ENCODE results near the gene PTGDS.

PTGDS gene

DNA sequence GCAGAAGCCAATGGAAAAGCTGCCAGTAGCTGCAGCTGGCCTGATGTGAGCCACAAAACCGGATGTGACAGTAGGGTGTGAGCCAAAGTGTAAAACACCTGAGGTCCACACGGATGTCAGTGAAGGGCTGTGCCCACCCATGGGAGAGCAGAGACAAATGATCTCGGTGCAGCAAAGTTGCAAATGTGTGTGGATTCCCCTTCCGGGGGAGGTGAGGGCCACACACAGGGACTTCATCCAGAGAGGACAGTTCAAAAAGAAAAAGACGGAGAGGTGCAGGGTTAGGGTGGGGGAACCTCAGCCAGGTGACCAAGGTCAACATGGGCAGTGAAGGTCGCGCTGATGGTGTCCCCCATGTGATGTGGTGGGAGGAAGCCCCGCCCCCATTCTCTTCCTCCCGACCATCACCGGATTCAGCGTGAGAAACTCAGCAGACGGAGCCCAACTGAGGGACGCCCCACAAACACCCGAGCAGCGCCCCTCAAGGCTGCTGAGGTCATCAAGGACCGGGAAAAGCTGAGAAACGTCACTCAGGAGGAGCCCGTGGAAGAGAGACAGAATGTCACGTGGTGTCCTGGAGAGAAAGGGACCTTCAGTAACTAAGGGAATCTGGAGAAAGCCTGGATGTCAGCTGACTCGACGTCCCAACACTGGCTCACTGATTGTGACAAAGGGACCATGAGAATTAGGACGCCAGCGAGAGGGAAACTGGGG, 11.4 kb upstream of the PTGDS start:
- TF ChIP-seq, protein P1, sequence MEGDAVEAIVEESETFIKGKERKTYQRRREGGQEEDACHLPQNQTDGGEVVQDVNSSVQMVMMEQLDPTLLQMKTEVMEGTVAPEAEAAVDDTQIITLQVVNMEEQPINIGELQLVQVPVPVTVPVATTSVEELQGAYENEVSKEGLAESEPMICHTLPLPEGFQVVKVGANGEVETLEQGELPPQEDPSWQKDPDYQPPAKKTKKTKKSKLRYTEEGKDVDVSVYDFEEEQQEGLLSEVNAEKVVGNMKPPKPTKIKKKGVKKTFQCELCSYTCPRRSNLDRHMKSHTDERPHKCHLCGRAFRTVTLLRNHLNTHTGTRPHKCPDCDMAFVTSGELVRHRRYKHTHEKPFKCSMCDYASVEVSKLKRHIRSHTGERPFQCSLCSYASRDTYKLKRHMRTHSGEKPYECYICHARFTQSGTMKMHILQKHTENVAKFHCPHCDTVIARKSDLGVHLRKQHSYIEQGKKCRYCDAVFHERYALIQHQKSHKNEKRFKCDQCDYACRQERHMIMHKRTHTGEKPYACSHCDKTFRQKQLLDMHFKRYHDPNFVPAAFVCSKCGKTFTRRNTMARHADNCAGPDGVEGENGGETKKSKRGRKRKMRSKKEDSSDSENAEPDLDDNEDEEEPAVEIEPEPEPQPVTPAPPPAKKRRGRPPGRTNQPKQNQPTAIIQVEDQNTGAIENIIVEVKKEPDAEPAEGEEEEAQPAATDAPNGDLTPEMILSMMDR (IDR thresholded peaks at IDR 0.05; ENCODE audit: low read depth, low read length), result no peak
- DNase-seq (ENCODE audit: extremely low read depth, low read depth), result no peak

DNA sequence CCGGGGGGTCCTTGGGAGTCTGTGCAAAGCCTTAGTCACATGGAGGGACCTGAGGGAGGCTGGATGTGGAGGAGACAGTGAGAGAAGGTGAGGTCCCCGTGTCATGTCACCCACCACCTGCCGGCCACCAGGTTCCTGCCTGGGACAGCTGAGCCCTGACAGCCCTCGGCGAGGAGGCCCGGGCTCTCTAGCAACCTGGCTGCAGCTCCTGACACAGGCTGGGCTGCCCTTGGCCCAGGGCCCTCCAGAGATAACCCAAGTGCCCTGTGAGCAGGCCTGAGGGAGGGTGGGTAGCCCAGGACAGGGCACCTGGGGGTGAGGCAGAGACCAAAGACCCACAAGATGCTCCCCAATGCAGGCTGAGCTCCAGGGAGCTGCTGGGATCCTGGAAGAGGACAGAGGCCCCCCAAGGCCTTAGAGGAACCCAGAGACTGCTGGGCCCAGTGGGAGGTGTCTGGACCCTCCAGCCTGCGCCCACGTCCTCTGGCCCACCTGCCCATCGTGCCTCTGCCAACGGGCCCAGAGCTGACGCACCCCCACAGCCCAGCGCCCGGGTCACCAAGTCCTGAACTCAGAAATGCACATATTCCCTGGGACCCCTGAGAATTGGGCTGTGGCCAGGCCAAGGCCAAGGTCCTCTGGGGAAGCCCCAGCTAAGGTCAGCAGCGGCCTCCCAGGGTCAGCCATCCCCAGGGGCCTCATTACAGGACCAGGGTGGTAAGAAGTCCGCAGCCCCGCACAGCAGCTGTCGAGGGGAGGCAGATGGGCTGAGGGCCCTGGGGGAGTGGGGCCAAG, 8.8 kb upstream of the PTGDS start:
- TF ChIP-seq, protein P1 (IDR thresholded peaks at IDR 0.05; ENCODE audit: low read depth, low read length), result no peak
- no peak for DNase-seq (ENCODE audit: extremely low read depth, low read depth)

DNA sequence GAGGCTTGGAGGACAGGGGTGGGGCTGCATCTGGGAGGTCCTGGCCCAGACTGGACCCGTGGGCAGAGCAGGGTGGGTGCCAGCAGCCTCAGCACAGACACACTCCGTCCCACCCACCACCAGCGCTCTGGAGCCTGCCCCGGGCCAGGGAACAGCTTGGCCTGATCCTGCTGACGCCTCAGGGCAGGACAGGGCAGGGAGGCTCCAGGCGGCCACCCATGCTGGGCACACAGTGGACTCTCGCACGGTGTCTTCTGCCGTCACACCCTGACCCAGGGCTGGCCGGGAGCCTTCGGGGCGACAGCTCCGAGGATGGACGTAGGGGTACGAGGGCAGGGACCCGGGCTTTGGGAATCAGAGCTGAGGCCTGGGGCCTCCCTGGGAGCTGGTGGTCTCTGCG, 8.2 kb upstream of the PTGDS start:
- TF ChIP-seq, protein P1 (IDR thresholded peaks at IDR 0.05; ENCODE audit: low read depth, low read length), result no peak
- DNase-seq (ENCODE audit: extremely low read depth, low read depth), result no peak

DNA sequence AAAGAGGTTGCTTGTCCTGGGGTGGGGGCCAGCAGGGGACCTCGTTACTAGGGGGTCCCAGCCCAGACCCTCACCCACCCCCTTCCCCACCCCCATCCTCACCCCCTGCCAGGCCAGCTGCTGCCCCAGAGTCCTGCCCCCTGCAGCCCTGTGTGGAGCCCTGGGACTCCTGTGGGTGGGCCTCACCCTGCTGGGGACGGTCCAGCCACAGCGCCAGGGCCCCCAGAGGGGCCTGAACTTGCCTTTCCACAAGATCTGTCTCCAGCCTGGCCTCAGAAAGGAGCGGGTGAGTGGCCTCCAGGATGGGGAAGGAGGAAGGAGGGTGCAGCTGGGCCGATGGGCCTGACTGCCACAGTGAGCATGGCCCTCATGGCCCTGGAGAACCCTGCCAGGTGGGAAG, 7.5 kb upstream of the PTGDS start:
- TF ChIP-seq, protein P1 (IDR thresholded peaks at IDR 0.05; ENCODE audit: low read depth, low read length), result no peak

DNA sequence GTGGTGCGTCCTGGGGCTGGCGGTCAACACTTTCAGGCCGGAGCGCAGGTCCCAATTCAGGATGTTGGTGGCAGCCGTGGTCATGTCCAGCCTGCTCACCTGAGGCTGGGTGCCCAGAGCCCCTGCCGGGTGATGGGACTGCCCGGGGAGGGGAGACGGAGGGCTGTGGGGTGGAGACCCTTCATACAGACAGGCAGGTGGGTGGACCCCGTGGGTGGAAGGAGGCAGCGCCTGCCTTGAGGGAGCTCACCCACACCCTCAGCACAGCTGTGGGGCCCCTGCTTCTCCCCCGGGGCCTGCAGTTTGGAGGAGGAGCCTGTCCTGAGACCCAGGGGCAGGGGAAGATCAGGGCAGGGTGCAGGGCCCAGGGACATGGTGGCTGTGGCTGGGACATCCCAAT, 6.9 kb upstream of the PTGDS start:
- DNase-seq (ENCODE audit: extremely low read depth, low read depth), result no peak
- TF ChIP-seq, protein P1 (IDR thresholded peaks at IDR 0.05; ENCODE audit: low read depth, low read length), result no peak

More for the DNA sequence above, 7.5 kb upstream of the PTGDS start:
- no peak for DNase-seq (ENCODE audit: extremely low read depth, low read depth)

DNA sequence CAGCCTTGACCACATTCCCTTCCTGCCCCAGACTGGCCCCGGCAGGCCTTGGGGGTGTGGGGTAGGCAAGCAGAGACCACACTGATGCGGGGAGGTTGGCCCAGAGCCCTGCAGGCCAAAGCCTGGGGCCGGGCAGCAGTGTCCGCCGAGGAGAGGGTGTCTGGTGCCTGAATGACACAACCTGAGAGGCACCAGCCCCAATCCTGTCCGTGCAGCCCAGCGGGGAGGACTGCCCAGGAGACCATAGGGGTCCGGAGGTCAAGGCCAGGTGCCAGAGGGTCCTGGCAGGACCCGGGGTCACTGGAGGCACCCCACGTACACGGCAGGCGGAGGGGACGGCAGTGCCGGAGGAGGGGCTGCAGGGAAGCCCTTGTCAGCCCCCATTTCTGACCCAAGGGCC, 5.6 kb upstream of the PTGDS start:
- no peak for DNase-seq (ENCODE audit: extremely low read depth, low read depth)
- TF ChIP-seq, protein P1 (IDR thresholded peaks at IDR 0.05; ENCODE audit: low read depth, low read length), result no peak

DNA sequence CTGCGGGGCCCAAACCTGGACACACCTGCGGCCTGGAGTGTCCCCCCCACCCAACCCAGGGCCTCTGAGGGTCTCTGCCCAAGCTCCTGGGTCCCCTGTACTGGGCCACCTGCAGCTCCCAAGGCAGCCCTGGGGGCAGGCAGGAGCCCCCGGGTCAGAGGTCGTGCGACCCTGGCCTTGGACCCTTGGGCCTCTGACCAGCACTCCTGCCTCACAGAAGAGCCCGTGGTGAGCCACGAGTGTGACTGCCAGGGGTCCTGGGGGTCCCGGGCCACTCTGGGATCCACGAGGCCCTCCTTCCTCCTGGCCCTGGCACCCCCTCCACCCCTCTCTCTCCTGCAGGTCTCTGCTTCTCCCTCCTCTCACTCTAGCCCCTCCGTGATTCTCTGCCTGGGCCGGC, 5.0 kb upstream of the PTGDS start:
- no peak for DNase-seq (ENCODE audit: extremely low read depth, low read depth)
- TF ChIP-seq, protein P1 (IDR thresholded peaks at IDR 0.05; ENCODE audit: low read depth, low read length), result no peak
